ENCODE measurements around the gene BDP1.
"Not testable (repeated sequence)": the region's sequence is repeated elsewhere in the genome, so short reads cannot be mapped to it uniquely, and the experiment has no call there.

GRCh38 chr5:71443891-71444290 is 11.6 kb upstream of the BDP1 start:
- TF ChIP-seq CTCF (conservative IDR thresholded peaks at IDR 0.05; ENCODE audit: low read depth, low read length); POLR2A (IDR thresholded peaks at IDR 0.05; ENCODE audit: low read depth, low read length); RCOR1 (IDR thresholded peaks at IDR 0.05; ENCODE audit: insufficient replicate concordance, low read length); MXI1 (IDR thresholded peaks at IDR 0.05; ENCODE audit: borderline replicate concordance, low read depth, low read length); CEBPB (IDR thresholded peaks at IDR 0.05; ENCODE audit: low read depth, low read length); RAD21 (IDR thresholded peaks at IDR 0.05; ENCODE audit: low read length); MAFK (IDR thresholded peaks at IDR 0.05; ENCODE audit: low read depth, low read length); USF2 (IDR thresholded peaks at IDR 0.05; ENCODE audit: low read depth, low read length); MAZ (IDR thresholded peaks at IDR 0.05; ENCODE audit: borderline replicate concordance, low read depth, low read length); SMC3 (IDR thresholded peaks at IDR 0.05; ENCODE audit: low read depth, low read length); RFX5 (IDR thresholded peaks at IDR 0.05; ENCODE audit: low read depth, low read length); CHD1 (IDR thresholded peaks at IDR 0.05; ENCODE audit: low read depth, low read length); NFE2L2 (IDR thresholded peaks at IDR 0.05; ENCODE audit: low read depth, low read length): not testable (repeated sequence)

All from IMR-90 (cell line).